Heart left ventricle (tissue), 16 donors: ENCODE data around the gene SARNP. TPM values are rescaled to one million over a fixed set of nuclear protein-coding genes. Genes with fewer than 3 reads are reported as not detected.

ENCODE experiments used
- ATAC-seq, 4 donors: fragments of 200-7000 bp; cut with Tn5 transposase; one replicate each; pipeline ENCODE4 v1.9.1; 2020 to 2022; ENCODE audit warnings: moderate library complexity in 4 of 4, mild to moderate bottlenecking in 3 of 4, moderate number of reproducible peaks in 1 of 4
- DNase-seq, 5 donors: peaks; one replicate each; pipeline ENCODE4 v3.0.0-alpha.2; 2020
- H3K27ac ChIP-seq, 12 donors: fragments of 200-600 bp; sonication (generic) in 4 of 12; one replicate each; pipeline versions ENCODE4 v1.5.0 to v1.8.0; 2016 to 2022; ENCODE audit warnings: mild to moderate bottlenecking in 2 of 12
- H3K27me3 ChIP-seq, 9 donors: fragments of 200-600 bp; sonication (generic) in 2 of 9; one replicate each; pipeline versions ENCODE4 v1.5.1 to v1.8.0; 2016 to 2022; ENCODE audit warnings: mild to moderate bottlenecking in 3 of 9
- H3K36me3 ChIP-seq, 9 donors: fragments of 200-600 bp; sonication (generic) in 2 of 9; one replicate each; pipeline versions ENCODE4 v1.5.0 to v1.8.0; 2018 to 2022; ENCODE audit warnings: mild to moderate bottlenecking in 2 of 9
- H3K4me1 ChIP-seq, 12 donors: fragments of 200-600 bp; sonication (generic) in 4 of 12; one replicate each; pipeline versions ENCODE4 v1.5.0 to v1.8.0; 2016 to 2022; ENCODE audit warnings: mild to moderate bottlenecking in 3 of 12
- H3K4me3 ChIP-seq, 12 donors: fragments of 200-600 bp; sonication (generic) in 4 of 12; one replicate each; pipeline versions ENCODE4 v1.5.0 to v1.8.0; 2017 to 2022; ENCODE audit warnings: mild to moderate bottlenecking in 9 of 12, moderate library complexity in 4 of 12
- H3K9me3 ChIP-seq, 12 donors: fragments of 200-600 bp; sonication (generic) in 4 of 12; one replicate each; pipeline versions ENCODE4 v1.5.0 to v1.8.0; 2016 to 2022; ENCODE audit warnings: mild to moderate bottlenecking in 1 of 12
- CTCF ChIP-seq, 12 donors: fragments of 200-600 bp; sonication (generic) in 4 of 12; IDR thresholded peaks; one replicate each; pipeline versions ENCODE4 v1.5.0 to v1.8.0; 2018 to 2022; ENCODE audit warnings: antibody characterized with exemption in 12 of 12, mild to moderate bottlenecking in 5 of 12
- POLR2A ChIP-seq, 2 donors: fragments of 450-650 bp; IDR thresholded peaks; one replicate each; pipeline ENCODE4 v1.6.1; 2017; ENCODE audit warnings: antibody characterized with exemption in 2 of 2, mild to moderate bottlenecking in 2 of 2, moderate library complexity in 2 of 2
- WGBS, 4 donors: extraction: QIAGEN DNeasy Blood & Tissue Kit in 2 of 4; methylation state at CpG; one replicate each; pipeline versions ENCODE4 v1.1.5 to v1.1.7; 2013 to 2018; 5-methylcytosine and 5-hydroxymethylcytosine counted together
- intact Hi-C, 10 donors: fragments of 100-400 bp; cut with DNase I; formaldehyde crosslinking; loops; one replicate each; pipeline versions ENCODE4 v1.11.1 to v1.14.2; 2022
- polyA plus RNA-seq, 2 donors: library from polyadenylated mRNA; stranded (reverse); fragments of 200-250 nt; gene quantifications; one replicate each; pipeline ENCODE4 v1.2.3, GENCODE V29; 2013
- total RNA-seq, 9 donors: library from RNA; depleted of rRNA in 2 of 9; stranded (reverse); fragments of >200 nt in 2 of 9; fragmentation: NEBNext Ultra II Directional in 3 of 9; extraction: Animal tissue kit (Norgen Biotek cat#: 25700) in 3 of 9; gene quantifications; one replicate each; pipeline versions ENCODE4 v1.1.0 to v1.2.4, GENCODE V29; 2016 to 2023
- donor health status: ischemic (EF 13 %, LVEDD 7.1; RV severe dilation, severe dysfunction).
- donor health status: healthy with polysubstance abuse.
- donor health status: DM: no; HTN: yes; CAD: no.
- donor health status: DM: no; HTN: no; CAD: no.
- donor health status: ischemic (EF 25% LVEDD 6.9; RV normal size, moderate dysfunction).
- donor health status: ischemic (EF 25% LVEDD 5.7; RV mildly dilated, moderate dysfunction).
- donor health status: healthy.
- donor health status: DM: yes; HTN: yes; CAD: no.
- donor health status: ischemic (EF 35%, LVEDD 5.7; RV mildly dilated, moderate dysfunction).
- donor health status: nonischemic (EF 11% LVEDD 7.7; RV severe dilation, severe dysfunction).
- donor health status: DM: yes; HTN: yes; CAD: no.
- donor health status: PGD.
- donor health status: ischemic (EF 29% LVEDD 5.4; RV normal size, mild dysfunction).
- donor health status: nonischemic (EF 23%, LVEDD 6.1; RV moderate dilation, normal function).

Gene SARNP
- total and polyA plus RNA-seq, 11 donors, result 47.2 to 138 (median 55.9) TPM

- intact Hi-C loops, result loop anchor here in 9 of 10 donors (2.0 to 10.0 kb wide), 10 partner anchors 61 to 376 kb away; partner anchors contain the start of genes ORMDL2 (in 1 of the 9), PA2G4 (in 1 of the 9) and SARNP (in 1 of the 9)
- no peak for TF ChIP-seq POLR2A (IDR thresholded peaks at IDR 0.05)
- TF ChIP-seq CTCF (IDR thresholded peaks at IDR 0.05), result no peak
Measured at GRCh38 chr12:55736076-55736475, 81.4 kb downstream of the SARNP start.

GRCh38 chr12:55734595-55734994, 82.9 kb downstream of the SARNP start:
- H3K4me1 ChIP-seq, result peaks cover 0 to 38% (median 25%) of the 10 kb centered on the region in 12 donors
- ATAC-seq, result no peak

More at GRCh38 chr12:55736076-55736475, 81.4 kb downstream of the SARNP start:
- DNase-seq (no peak), ATAC-seq (no peak)
- Histone ChIP-seq H3K9me3 (no peaks in the 10 kb centered on the region), H3K27ac (peak overlapping the region in 1 of 12 donors; percentile 74), H3K4me3 (no peak overlapping the region), H3K36me3 (peaks cover 0 to 2% (median 0%) of the 10 kb centered on the region in 9 donors), H3K4me1 (peaks cover 0 to 23% (median 14%) of the 10 kb centered on the region in 12 donors), H3K27me3 (no peaks in the 10 kb centered on the region)
- WGBS, 4 donors, result 52 to 71% (median 58%) methylated on average over 3 of the region's 3 CpGs

GRCh38 chr12:55733858-55734257, 83.7 kb downstream of the SARNP start:
- Histone ChIP-seq H3K9me3 (no peaks in the 10 kb centered on the region), H3K4me3 (no peak overlapping the region), H3K27me3 (no peaks in the 10 kb centered on the region), H3K36me3 (peaks cover 0 to 2% (median 0%) of the 10 kb centered on the region in 9 donors), H3K4me1 (peaks cover 0 to 41% (median 25%) of the 10 kb centered on the region in 12 donors), H3K27ac (no peak overlapping the region)
- TF ChIP-seq CTCF (IDR thresholded peaks at IDR 0.05) (no peak), POLR2A (IDR thresholded peaks at IDR 0.05) (no peak)
- intact Hi-C loops, result loop anchor here in 3 of 10 donors (10.0 kb wide), 2 partner anchors 301 to 371 kb away; partner anchors contain the start of gene PA2G4 (in 1 of the 3)
- WGBS, 4 donors, result 80 to 88% (median 83%) methylated on average over 2 of the region's 2 CpGs
- no peak for DNase-seq
- ATAC-seq, result no peak

More at GRCh38 chr12:55734595-55734994, 82.9 kb downstream of the SARNP start:
- TF ChIP-seq CTCF (IDR thresholded peaks at IDR 0.05) (no peak), POLR2A (IDR thresholded peaks at IDR 0.05) (no peak)
- Histone ChIP-seq H3K27ac (no peak overlapping the region), H3K4me3 (no peak overlapping the region), H3K36me3 (peaks cover 0 to 2% (median 0%) of the 10 kb centered on the region in 9 donors), H3K9me3 (no peaks in the 10 kb centered on the region), H3K27me3 (no peaks in the 10 kb centered on the region)
- WGBS, 4 donors, result 82 to 97% (median 94%) methylated on average over 3 of the region's 3 CpGs
- DNase-seq, result no peak
- intact Hi-C loops, result loop anchor here in 3 of 10 donors (10.0 kb wide), 2 partner anchors 300 to 370 kb away; partner anchors contain the start of gene PA2G4 (in 1 of the 3)

- TF ChIP-seq POLR2A (IDR thresholded peaks at IDR 0.05) (no peak), CTCF (IDR thresholded peaks at IDR 0.05) (no peak)
- ATAC-seq, result no peak
- Histone ChIP-seq H3K4me1 (peaks cover 0 to 35% (median 21%) of the 10 kb centered on the region in 12 donors), H3K4me3 (no peak overlapping the region), H3K9me3 (no peaks in the 10 kb centered on the region), H3K27ac (no peak overlapping the region), H3K36me3 (peaks cover 0 to 2% (median 0%) of the 10 kb centered on the region in 9 donors), H3K27me3 (no peaks in the 10 kb centered on the region)
- no peak for DNase-seq
- intact Hi-C loops, result loop anchor here in 3 of 10 donors (10.0 kb wide), 2 partner anchors 302 to 372 kb away; partner anchors contain the start of gene PA2G4 (in 1 of the 3)
- 85 to 90% (median 88%) methylated on average over 14 of the region's 14 CpGs for WGBS, 4 donors
Measured at GRCh38 chr12:55733021-55733555, 84.4 kb downstream of the SARNP start.
